Breast epithelium (tissue), 4 donors: Measurements from ENCODE around the gene TMEM25. TPM values are rescaled to one million over a fixed set of nuclear protein-coding genes. Genes with fewer than 3 reads are reported as not detected.
"Not testable (repeated sequence)": the region's sequence is repeated elsewhere in the genome, so short reads cannot be mapped to it uniquely, and the experiment has no call there.

ENCODE experiments used
- DNase-seq, 2 donors: peaks; one replicate each; pipeline ENCODE4 v3.0.0-alpha.2; 2019; ENCODE audit warnings: low spot score in 2 of 2
- H3K27ac ChIP-seq, 2 donors: fragments of 200-600 bp; sonication (generic) in 1 of 2; one replicate each; pipeline ENCODE4 v1.5.1; 2016 to 2019; ENCODE audit warnings: mild to moderate bottlenecking in 1 of 2
- H3K27me3 ChIP-seq, 2 donors: fragments of 200-600 bp; sonication (generic) in 1 of 2; one replicate each; pipeline versions ENCODE4 v1.5.1 to v1.6.0; 2017 to 2019; ENCODE audit warnings: control low read depth in 1 of 2, mild to moderate bottlenecking in 1 of 2
- H3K36me3 ChIP-seq: fragments of 200-600 bp; one replicate; pipeline ENCODE4 v1.5.1; 2019
- H3K4me1 ChIP-seq, 2 donors: fragments of 200-600 bp; sonication (generic); one replicate each; pipeline ENCODE4 v1.5.1; 2016 to 2019; ENCODE audit warnings: control low read depth in 1 of 2
- H3K4me3 ChIP-seq, 3 donors: fragments of 200-600 bp; sonication (generic); 1 replicate in 2 of 3; 2 replicates in 1 of 3; pipeline ENCODE4 v1.5.1; 2016 to 2019; ENCODE audit warnings: mild to moderate bottlenecking in 3 of 3, moderate library complexity in 2 of 3
- H3K9me3 ChIP-seq, 2 donors: fragments of 200-600 bp; sonication (generic) in 1 of 2; one replicate each; pipeline ENCODE4 v1.5.1; 2016 to 2019; ENCODE audit warnings: control low read depth in 1 of 2
- CTCF ChIP-seq, 3 donors: fragments of 450-650 bp; IDR thresholded peaks; one replicate each; pipeline ENCODE4 v1.5.1; 2016 to 2017; ENCODE audit warnings: antibody characterized with exemption in 3 of 3, mild to moderate bottlenecking in 3 of 3, moderate library complexity in 3 of 3
- POLR2A ChIP-seq: fragments of 450-650 bp; IDR thresholded peaks from one replicate; pipeline ENCODE4 v1.6.1; 2016; ENCODE audit warnings: antibody characterized with exemption, mild to moderate bottlenecking, moderate library complexity
- POLR2AphosphoS5 ChIP-seq, 3 donors: sonication (generic); formaldehyde crosslinking; IDR thresholded peaks; one replicate each; pipeline ENCODE4 v1.6.1; 2017; ENCODE audit warnings: antibody characterized with exemption in 3 of 3
- intact Hi-C: fragments of 100-400 bp; cut with DNase I; formaldehyde crosslinking; loops from one replicate; pipeline ENCODE4 v1.15.1; 2023; ENCODE audit warnings: low total_unique reads
- total RNA-seq, 3 donors: library from RNA; depleted of rRNA; stranded (reverse); fragments of >200 nt; gene quantifications; one replicate each; pipeline ENCODE4 v1.1.0, GENCODE V29; 2016

Gene TMEM25
- total RNA-seq, 3 donors from 2014 or later, result 14.1 to 53.6 (median 38.0) TPM

GRCh38 chr11:118569670-118570069 is 38.7 kb downstream of the TMEM25 start:
- H3K36me3 ChIP-seq, result no peaks in the 10 kb centered on the region
- H3K27me3 ChIP-seq, result no peaks in the 10 kb centered on the region
- no peak for DNase-seq
- intact Hi-C loops, result loop anchor here (10.0 kb wide), 1 partner anchor 1025 kb away; no protein-coding TSS in a partner anchor
- H3K9me3 ChIP-seq, result no peaks in the 10 kb centered on the region
- H3K27ac ChIP-seq, result no peak overlapping the region
- no peak overlapping the region for H3K4me3 ChIP-seq
- peaks cover 5 to 15% of the 10 kb centered on the region in 2 donors for H3K4me1 ChIP-seq
- TF ChIP-seq POLR2AphosphoS5 (IDR thresholded peaks at IDR 0.05), result no peak
- no peak for TF ChIP-seq CTCF (IDR thresholded peaks at IDR 0.05)
- TF ChIP-seq POLR2A, result no peak

- no peaks in the 10 kb centered on the region for H3K36me3 ChIP-seq
- intact Hi-C loops, result loop anchor here (10.0 kb wide), 1 partner anchor 1026 kb away; no protein-coding TSS in a partner anchor
- no peak overlapping the region for H3K27ac ChIP-seq
- H3K4me3 ChIP-seq, result no peak overlapping the region
- TF ChIP-seq CTCF (IDR thresholded peaks at IDR 0.05) (no peak), POLR2A (no peak), POLR2AphosphoS5 (IDR thresholded peaks at IDR 0.05) (no peak)
- no peaks in the 10 kb centered on the region for H3K9me3 ChIP-seq
- no peaks in the 10 kb centered on the region for H3K27me3 ChIP-seq
- H3K4me1 ChIP-seq, result peaks cover 5 to 22% of the 10 kb centered on the region in 2 donors
- DNase-seq, result no peak
These were observed 39.8 kb downstream of the TMEM25 start for GRCh38 chr11:118570787-118571186.

- DNase-seq, H3K9me3 ChIP-seq, H3K36me3 ChIP-seq, H3K27me3 ChIP-seq: not testable (repeated sequence)
- peaks cover 5 to 22% of the 10 kb centered on the region in 2 donors for H3K4me1 ChIP-seq
- peak overlapping the region; percentile 98 to 100 (median 99) for H3K4me3 ChIP-seq
- peak overlapping the region; percentile 99 for H3K27ac ChIP-seq
- intact Hi-C loops, result loop anchor here (10.0 kb wide), 1 partner anchor 1027 kb away; no protein-coding TSS in a partner anchor
These were observed 40.7 kb downstream of the TMEM25 start for GRCh38 chr11:118571701-118572060.

GRCh38 chr11:118572061-118572980 is 41.3 kb downstream of the TMEM25 start, which contains the start of gene ARCN1:
Gene ARCN1, plus strand, starts transcription at chr11:118572409. Its CDS starts 139 bp downstream, at chr11:118572548.
- intact Hi-C loops, result loop anchor here (10.0 kb wide), 1 partner anchor 1028 kb away; no protein-coding TSS in a partner anchor
- Histone ChIP-seq H3K4me3 (peak within 1 kb of the TSS; percentile 98 to 100 (median 99)), H3K4me1 (peaks cover 5 to 25% of the 10 kb centered on the region in 2 donors), H3K27me3 (no peaks in the 10 kb centered on the region), H3K27ac (peak within 1 kb of the TSS; percentile 99), H3K9me3 (no peaks in the 10 kb centered on the region), H3K36me3 (no peaks in the 10 kb centered on the region)
- no peak for TF ChIP-seq POLR2A
- peak; percentile 54 to 89 (median 71) for TF ChIP-seq POLR2AphosphoS5 (IDR thresholded peaks at IDR 0.05)
- TF ChIP-seq CTCF (IDR thresholded peaks at IDR 0.05), result no peak
- peak; percentile 71 to 74 for DNase-seq

- H3K9me3 ChIP-seq, result no peaks in the 10 kb centered on the region
- H3K4me1 ChIP-seq, result peaks cover 5 to 27% of the 10 kb centered on the region in 2 donors
- H3K4me3 ChIP-seq, result peak overlapping the region; percentile 98 to 100 (median 99)
- TF ChIP-seq POLR2AphosphoS5 (IDR thresholded peaks at IDR 0.05) (no peak), CTCF (IDR thresholded peaks at IDR 0.05) (peak in 1 of 3 donors; percentile 5)
- H3K36me3 ChIP-seq, result no peaks in the 10 kb centered on the region
- intact Hi-C loops, result loop anchor here (10.0 kb wide), 1 partner anchor 1028 kb away; no protein-coding TSS in a partner anchor
- no peaks in the 10 kb centered on the region for H3K27me3 ChIP-seq
- no peak for DNase-seq
- peak overlapping the region; percentile 99 for H3K27ac ChIP-seq
These were observed 42.1 kb downstream of the TMEM25 start for GRCh38 chr11:118572981-118573550.
